Measurements from ENCODE around the gene ADAM22. TPM values are rescaled to one million over a fixed set of nuclear protein-coding genes. Genes with fewer than 3 reads are reported as not detected.

The ADAM22 gene
- total and polyA plus RNA-seq, 10 of the 15 experiments (the other 5 are each of a cell fraction or from before 2014, with no cell fraction given), result 1.4 to 24.5 (median 7.6) TPM

DNA sequence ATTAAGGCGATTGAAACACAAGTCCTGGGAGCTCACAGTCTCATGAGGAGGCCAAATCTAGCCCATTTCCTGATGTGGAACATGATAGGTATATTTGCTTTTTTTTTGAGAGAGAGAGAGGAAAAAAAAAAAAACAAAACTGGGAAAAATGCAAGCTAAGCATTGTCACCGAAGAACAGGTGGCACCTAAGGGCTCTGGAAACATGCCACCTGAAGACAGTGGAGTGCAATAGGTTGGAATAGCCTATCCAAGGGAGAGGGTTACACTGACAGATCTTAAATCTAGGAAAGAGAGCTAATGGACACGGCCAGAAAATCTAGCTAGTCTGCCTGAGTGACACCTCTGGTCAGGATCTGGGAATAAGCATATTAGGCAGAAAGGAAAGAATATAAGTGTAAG lies 175.6 kb downstream of the ADAM22 start:
- H4K20me1 ChIP-seq (ENCODE audit: control insufficient read depth, insufficient read depth), result no peaks in the 10 kb centered on the region
- TF ChIP-seq YBX1 (IDR thresholded peaks at IDR 0.05) (no peak), NBN (IDR thresholded peaks at IDR 0.05) (no peak), SREBF1 (IDR thresholded peaks at IDR 0.05; ENCODE audit: low read length) (no peak), ESRRA (IDR thresholded peaks at IDR 0.05; ENCODE audit: low read length) (no peak), ZNF622 (IDR thresholded peaks at IDR 0.05) (no peak), MTA3 (IDR thresholded peaks at IDR 0.05; ENCODE audit: borderline replicate concordance, low read length) (no peak), LARP7 (IDR thresholded peaks at IDR 0.05) (no peak)
- no peak overlapping the region for H3K4me3 ChIP-seq
- in situ Hi-C loops (cut with MboI), result loop anchor here (5.0 to 10.0 kb wide), 2 partner anchors 307 to 605 kb away; no protein-coding TSS in a partner anchor
- no TSS peak for BruUV-seq (replicated peaks)
- ChIA-PET RAD21 (ENCODE audit: unreplicated experiment) (interaction anchor here (0.7 to 1.6 kb wide), 8 partner anchors 37 to 604 kb away, joined by 3 to 4 read pairs (median 3); partner anchors contain the start of gene ADAM22), CTCF (interaction anchor here (0.6 to 2.5 kb wide), 12 partner anchors 31 to 362 kb away, joined by 3 to 17 read pairs (median 3); no protein-coding TSS in a partner anchor), POLR2A (interaction anchor here (0.7 kb wide), 1 partner anchor 176 kb away, joined by 3 read pairs; no protein-coding TSS in a partner anchor), SMC1A (ENCODE audit: uncharacterized antibody, unreplicated experiment) (interaction anchor here (0.5 to 3.7 kb wide), 9 partner anchors 9 to 313 kb away, joined by 3 to 13 read pairs (median 4); no protein-coding TSS in a partner anchor)
- no peaks in the 10 kb centered on the region for H3K4me1 ChIP-seq (ENCODE audit: control insufficient read depth, insufficient read depth, low read length)
- FAIRE-seq, result no peak
- no peak for ATAC-seq
- no peak for DNase-seq (ENCODE audit: low read depth, low spot score)
- H3K36me3 ChIP-seq (ENCODE audit: control insufficient read depth in 2 of 2, insufficient read depth in 2 of 2, low read length in 1 of 2), result no peaks in the 10 kb centered on the region
- no peaks in the 10 kb centered on the region for H3K27me3 ChIP-seq (replicated peaks in 1 of 2; ENCODE audit: control insufficient read depth in 2 of 2, insufficient read depth in 2 of 2, low read length in 1 of 2)
- H3K4me2 ChIP-seq (ENCODE audit: control insufficient read depth, insufficient read depth), result no peak overlapping the region
- intact Hi-C loops (cut with micrococcal nuclease; ENCODE audit: unreplicated experiment), result loop anchor here (5.0 kb wide), 3 partner anchors 182 to 797 kb away; no protein-coding TSS in a partner anchor
- H3K79me2 ChIP-seq (ENCODE audit: control insufficient read depth, insufficient read depth, low read length), result no peaks in the 10 kb centered on the region
- H3K9me3 ChIP-seq (replicated peaks; ENCODE audit: control insufficient read depth, insufficient read depth, low read length), result no peaks in the 10 kb centered on the region
- H3K9ac ChIP-seq (ENCODE audit: control insufficient read depth, insufficient read depth, low read length), result no peak overlapping the region
- H3K27ac ChIP-seq (ENCODE audit: control insufficient read depth, insufficient read depth), result no peak overlapping the region
- H2AFZ ChIP-seq (ENCODE audit: control insufficient read depth, low read depth, low read length), result no peak overlapping the region
- 99% methylated on average over 3 of the region's 3 CpGs for WGBS (ENCODE audit: insufficient coverage, insufficient replicate concordance, low lambda C conversion rate, missing lambda C conversion rate)

DNA sequence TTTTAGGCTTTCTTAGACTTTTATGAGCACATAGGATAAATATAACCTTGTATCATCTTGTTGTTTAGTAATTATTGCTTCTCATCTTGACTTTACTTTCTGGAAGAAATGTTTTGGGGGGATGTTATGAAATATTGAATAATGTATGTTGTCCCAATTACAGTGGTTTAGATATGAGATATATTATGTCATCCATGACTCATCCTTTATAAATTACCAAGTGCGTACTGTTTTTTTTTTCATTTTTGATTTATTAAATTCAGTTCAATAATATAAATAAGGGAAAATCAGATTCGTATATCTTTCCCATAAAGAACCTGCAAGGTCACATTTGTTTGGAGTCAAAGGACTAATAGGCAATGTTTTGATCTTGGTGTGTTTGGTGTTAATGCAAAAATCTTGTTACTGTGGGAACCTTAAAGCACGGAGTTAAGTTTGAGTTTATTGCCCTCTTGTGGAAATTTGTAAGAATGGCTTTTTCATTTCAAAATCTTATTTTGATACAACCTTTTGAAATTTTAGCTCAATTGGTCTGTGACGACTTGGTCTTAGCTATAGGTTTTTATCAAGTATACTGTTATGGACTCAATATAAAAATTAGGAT lies 177.2 kb downstream of the ADAM22 start:
- ChIA-PET SMC1A (ENCODE audit: uncharacterized antibody, unreplicated experiment) (interaction anchor here (0.6 to 3.7 kb wide), 39 partner anchors 8 to 605 kb away, joined by 3 to 28 read pairs (median 4); no protein-coding TSS in a partner anchor), RAD21 (ENCODE audit: unreplicated experiment) (interaction anchor here (0.6 to 2.4 kb wide), 28 partner anchors 9 to 605 kb away, joined by 3 to 39 read pairs (median 4); partner anchors contain the start of genes ADAM22 and RUNDC3B), POLR2A (interaction anchor here (0.7 kb wide), 1 partner anchor 242 kb away, joined by 4 read pairs; no protein-coding TSS in a partner anchor), CTCF (interaction anchor here (0.7 to 2.6 kb wide), 29 partner anchors 9 to 606 kb away, joined by 3 to 32 read pairs (median 6); partner anchors contain the start of gene ADAM22)
- no peaks in the 10 kb centered on the region for H3K79me2 ChIP-seq (ENCODE audit: control insufficient read depth, insufficient read depth, low read length)
- H3K9me3 ChIP-seq (replicated peaks; ENCODE audit: control insufficient read depth, insufficient read depth, low read length), result no peaks in the 10 kb centered on the region
- H4K20me1 ChIP-seq (ENCODE audit: control insufficient read depth, insufficient read depth), result no peaks in the 10 kb centered on the region
- no peak overlapping the region for H3K4me3 ChIP-seq
- H2AFZ ChIP-seq (ENCODE audit: control insufficient read depth, low read depth, low read length), result no peak overlapping the region
- 23% methylated on average over 4 of the region's 4 CpGs for WGBS (ENCODE audit: insufficient coverage, insufficient replicate concordance, low lambda C conversion rate, missing lambda C conversion rate)
- H3K36me3 ChIP-seq (ENCODE audit: control insufficient read depth in 2 of 2, insufficient read depth in 2 of 2, low read length in 1 of 2), result no peaks in the 10 kb centered on the region
- DNase-seq (ENCODE audit: low read depth, low spot score) (no peak), FAIRE-seq (peak; percentile 89), ATAC-seq (peak; percentile 74)
- H3K27me3 ChIP-seq (replicated peaks in 1 of 2; ENCODE audit: control insufficient read depth in 2 of 2, insufficient read depth in 2 of 2, low read length in 1 of 2), result no peaks in the 10 kb centered on the region
- in situ Hi-C loops (cut with MboI) (loop anchor here (5.0 to 10.0 kb wide), 2 partner anchors 309 to 606 kb away; no protein-coding TSS in a partner anchor), intact Hi-C loops (cut with micrococcal nuclease; ENCODE audit: unreplicated experiment) (loop anchor here (1.0 to 5.0 kb wide), 5 partner anchors 184 to 799 kb away; no protein-coding TSS in a partner anchor)
- H3K4me1 ChIP-seq (ENCODE audit: control insufficient read depth, insufficient read depth, low read length), result no peaks in the 10 kb centered on the region
- no peak overlapping the region for H3K4me2 ChIP-seq (ENCODE audit: control insufficient read depth, insufficient read depth)
- H3K27ac ChIP-seq (ENCODE audit: control insufficient read depth, insufficient read depth), result no peak overlapping the region
- no peak overlapping the region for H3K9ac ChIP-seq (ENCODE audit: control insufficient read depth, insufficient read depth, low read length)
- no TSS peak for BruUV-seq (replicated peaks)
- TF ChIP-seq FOXM1 (IDR thresholded peaks at IDR 0.05; ENCODE audit: low read depth, low read length) (0 out of 2 replicates have a peak, but pooled peaks have one; percentile 33), ATF7 (IDR thresholded peaks at IDR 0.05; ENCODE audit: low read depth) (peak; percentile 23; the same call in 1 of the 2 replicates), NR2F1 (conservative IDR thresholded peaks at IDR 0.05) (no peak), RAD21 (IDR thresholded peaks at IDR 0.05; ENCODE audit: insufficient read depth, low read depth, low read length) (peak; percentile 83), RB1 (IDR thresholded peaks at IDR 0.05; ENCODE audit: borderline replicate concordance) (0 out of 2 replicates have a peak, but pooled peaks have one; percentile 33), CREM (IDR thresholded peaks at IDR 0.05; ENCODE audit: low read depth) (no peak), SMC3 (IDR thresholded peaks at IDR 0.05; ENCODE audit: borderline replicate concordance, low read length) (peak; percentile 77; the same call in 1 of the 2 replicates)
- TF ChIP-seq, protein P1, sequence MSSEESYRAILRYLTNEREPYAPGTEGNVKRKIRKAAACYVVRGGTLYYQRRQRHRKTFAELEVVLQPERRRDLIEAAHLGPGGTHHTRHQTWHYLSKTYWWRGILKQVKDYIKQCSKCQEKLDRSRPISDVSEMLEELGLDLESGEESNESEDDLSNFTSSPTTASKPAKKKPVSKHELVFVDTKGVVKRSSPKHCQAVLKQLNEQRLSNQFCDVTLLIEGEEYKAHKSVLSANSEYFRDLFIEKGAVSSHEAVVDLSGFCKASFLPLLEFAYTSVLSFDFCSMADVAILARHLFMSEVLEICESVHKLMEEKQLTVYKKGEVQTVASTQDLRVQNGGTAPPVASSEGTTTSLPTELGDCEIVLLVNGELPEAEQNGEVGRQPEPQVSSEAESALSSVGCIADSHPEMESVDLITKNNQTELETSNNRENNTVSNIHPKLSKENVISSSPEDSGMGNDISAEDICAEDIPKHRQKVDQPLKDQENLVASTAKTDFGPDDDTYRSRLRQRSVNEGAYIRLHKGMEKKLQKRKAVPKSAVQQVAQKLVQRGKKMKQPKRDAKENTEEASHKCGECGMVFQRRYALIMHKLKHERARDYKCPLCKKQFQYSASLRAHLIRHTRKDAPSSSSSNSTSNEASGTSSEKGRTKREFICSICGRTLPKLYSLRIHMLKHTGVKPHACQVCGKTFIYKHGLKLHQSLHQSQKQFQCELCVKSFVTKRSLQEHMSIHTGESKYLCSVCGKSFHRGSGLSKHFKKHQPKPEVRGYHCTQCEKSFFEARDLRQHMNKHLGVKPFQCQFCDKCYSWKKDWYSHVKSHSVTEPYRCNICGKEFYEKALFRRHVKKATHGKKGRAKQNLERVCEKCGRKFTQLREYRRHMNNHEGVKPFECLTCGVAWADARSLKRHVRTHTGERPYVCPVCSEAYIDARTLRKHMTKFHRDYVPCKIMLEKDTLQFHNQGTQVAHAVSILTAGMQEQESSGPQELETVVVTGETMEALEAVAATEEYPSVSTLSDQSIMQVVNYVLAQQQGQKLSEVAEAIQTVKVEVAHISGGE (CRISPR knock-in tag; IDR thresholded peaks at IDR 0.05), result no peak

Data from GM12878 (cell line).